Spleen (tissue), 11 donors: Measurements from ENCODE around the gene TBXAS1. TPM values are rescaled to one million over a fixed set of nuclear protein-coding genes. Genes with fewer than 3 reads are reported as not detected.
A peak's percentile ranks its signal among the peaks of the same experiment; 100 is the strongest.

ENCODE experiments used
- DNase-seq: peaks from one replicate; pipeline ENCODE4 v3.0.0-alpha.2; 2020
- H3K27ac ChIP-seq, 8 donors: fragments of 200-600 bp; sonication (generic) in 7 of 8; 1 replicate in 4 of 8; 2 replicates in 4 of 8; pipeline versions ENCODE4 v1.5.0 to v1.8.0; 2016 to 2021; ENCODE audit warnings: inconsistent platforms in 4 of 8, mild to moderate bottlenecking in 4 of 8, moderate library complexity in 1 of 8
- H3K27me3 ChIP-seq, 7 donors: fragments of 200-600 bp; sonication (generic) in 6 of 7; replicated peaks in 1 of 7; 1 replicate in 4 of 7; 2 replicates in 3 of 7; pipeline versions ENCODE4 v1.5.0 to v1.8.0; 2016 to 2021; ENCODE audit warnings: inconsistent platforms in 3 of 7, mild to moderate bottlenecking in 1 of 7
- H3K36me3 ChIP-seq, 6 donors: fragments of 200-600 bp; sonication (generic) in 5 of 6; 1 replicate in 4 of 6; 2 replicates in 2 of 6; pipeline versions ENCODE4 v1.5.0 to v1.8.0; 2016 to 2021; ENCODE audit warnings: inconsistent platforms in 2 of 6
- H3K4me1 ChIP-seq, 6 donors: fragments of 200-600 bp; sonication (generic) in 5 of 6; 1 replicate in 3 of 6; 2 replicates in 3 of 6; pipeline versions ENCODE4 v1.5.0 to v1.8.0; 2016 to 2021; ENCODE audit warnings: inconsistent platforms in 3 of 6
- H3K4me3 ChIP-seq, 8 donors: fragments of 200-600 bp; sonication (generic) in 7 of 8; 1 replicate in 4 of 8; 2 replicates in 4 of 8; pipeline versions ENCODE4 v1.5.0 to v1.8.0; 2016 to 2021; ENCODE audit warnings: inconsistent platforms in 4 of 8, mild to moderate bottlenecking in 4 of 8, moderate library complexity in 2 of 8
- H3K9me3 ChIP-seq, 8 donors: fragments of 200-600 bp; sonication (generic) in 7 of 8; 1 replicate in 4 of 8; 2 replicates in 4 of 8; pipeline versions ENCODE4 v1.5.0 to v1.8.0; 2016 to 2021; ENCODE audit warnings: inconsistent platforms in 4 of 8
- CTCF ChIP-seq, 11 experiments: fragments of 200-600 bp in 7 of 11; fragments of 450-650 bp in 4 of 11; sonication (generic) in 4 of 11; IDR thresholded peaks in 8 of 11; conservative IDR thresholded peaks in 3 of 11; 1 replicate in 7 of 11; 2 replicates in 4 of 11; pipeline versions ENCODE4 v1.4.0 to v1.8.0; 2016 to 2021; ENCODE audit warnings: antibody characterized with exemption in 11 of 11, inconsistent platforms in 4 of 11, mild to moderate bottlenecking in 1 of 11
- POLR2A ChIP-seq, 3 donors: fragments of 450-650 bp; IDR thresholded peaks; one replicate each; pipeline ENCODE4 v1.5.1; 2017; ENCODE audit warnings: antibody characterized with exemption in 3 of 3, mild to moderate bottlenecking in 1 of 3
- POLR2AphosphoS5 ChIP-seq, 3 donors: sonication (generic); formaldehyde crosslinking; IDR thresholded peaks; one replicate each; pipeline ENCODE4 v1.5.1; 2017; ENCODE audit warnings: antibody characterized with exemption in 3 of 3
- WGBS, 5 donors: extraction: QIAGEN DNeasy Blood & Tissue Kit in 3 of 5; methylation state at CpG; one replicate each; pipeline versions ENCODE4 v1.1.5 to v1.1.7; 2013 to 2018; 5-methylcytosine and 5-hydroxymethylcytosine counted together
- intact Hi-C: fragments of 100-400 bp; cut with DNase I; formaldehyde crosslinking; loops from one replicate; pipeline ENCODE4 v1.15.0; 2023; ENCODE audit warnings: low total_unique reads
- polyA plus RNA-seq, 3 donors: library from polyadenylated mRNA; stranded (reverse); fragments of 200-250 nt; gene quantifications; one replicate each; pipeline ENCODE4 v1.2.1, GENCODE V29; 2013
- total RNA-seq, 7 donors: library from RNA; depleted of rRNA in 3 of 7; stranded (reverse); fragments of >200 nt in 3 of 7; fragmentation: NEBNext Ultra II Directional in 4 of 7; extraction: Animal tissue kit (Norgen Biotek cat#: 25700) in 4 of 7; gene quantifications; one replicate each; pipeline versions ENCODE4 v1.1.0 to v1.2.1, GENCODE V29; 2016 to 2021
- donor health status: healthy with polysubstance abuse.
- donor health status: DM: no; HTN: no; CAD: no; lungs with moderate emphysema.
- donor health status: DM: no; HTN: no; CAD: no.
- donor health status: Bipolar disorder and iron deficiency.
- donor health status: healthy.
- donor health status: DM: no; HTN: no; CAD: no.
- donor health status: DM: yes; HTN: yes; CAD: no.

The TBXAS1 gene
- total and polyA plus RNA-seq, 10 donors, result 19.8 to 287 (median 147) TPM

GRCh38 chr7:139966949-139967348, 137.9 kb downstream of the TBXAS1 start:
- no peak for DNase-seq
- peaks cover 0 to 100% (median under 1%) of the 10 kb centered on the region in 6 donors for H3K36me3 ChIP-seq
- H3K9me3 ChIP-seq, result no peaks in the 10 kb centered on the region
- intact Hi-C loops, result no loop called here
- H3K4me3 ChIP-seq, result no peak overlapping the region
- TF ChIP-seq CTCF (IDR thresholded peaks at IDR 0.05 in 8 of 11, conservative IDR thresholded peaks at IDR 0.05 in 3 of 11) (no peak), POLR2AphosphoS5 (IDR thresholded peaks at IDR 0.05) (peak in 1 of 3 donors; percentile 5), POLR2A (IDR thresholded peaks at IDR 0.05) (no peak)
- WGBS, 5 donors, result 85 to 92% (median 91%) methylated on average over 5 of the region's 5 CpGs
- H3K4me1 ChIP-seq, result no peaks in the 10 kb centered on the region
- H3K27me3 ChIP-seq, result no peaks in the 10 kb centered on the region
- H3K27ac ChIP-seq, result no peak overlapping the region

DNA sequence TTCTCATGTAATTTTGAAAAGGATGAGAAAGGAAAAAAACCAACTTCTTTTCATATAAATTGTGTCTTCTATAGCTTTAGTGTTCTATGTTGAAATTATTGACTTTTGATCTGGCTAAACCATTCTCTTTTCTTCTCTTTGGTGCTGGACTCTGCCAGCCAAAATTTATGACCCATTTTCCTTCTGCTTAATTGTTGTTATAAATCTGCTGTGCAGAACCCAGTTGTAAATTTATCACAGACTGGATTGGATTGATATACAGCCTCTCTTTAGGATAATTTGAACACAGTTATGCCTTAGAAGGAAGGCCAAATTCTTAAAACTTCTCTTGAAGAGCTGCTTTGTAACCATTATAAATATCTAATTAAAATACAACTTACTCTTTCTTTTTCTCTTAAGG, 139.9 kb downstream of the TBXAS1 start:
- intact Hi-C loops, result no loop called here
- no peaks in the 10 kb centered on the region for H3K27me3 ChIP-seq
- TF ChIP-seq CTCF (IDR thresholded peaks at IDR 0.05 in 8 of 11, conservative IDR thresholded peaks at IDR 0.05 in 3 of 11) (no peak), POLR2AphosphoS5 (IDR thresholded peaks at IDR 0.05) (no peak), POLR2A (IDR thresholded peaks at IDR 0.05) (no peak)

DNA sequence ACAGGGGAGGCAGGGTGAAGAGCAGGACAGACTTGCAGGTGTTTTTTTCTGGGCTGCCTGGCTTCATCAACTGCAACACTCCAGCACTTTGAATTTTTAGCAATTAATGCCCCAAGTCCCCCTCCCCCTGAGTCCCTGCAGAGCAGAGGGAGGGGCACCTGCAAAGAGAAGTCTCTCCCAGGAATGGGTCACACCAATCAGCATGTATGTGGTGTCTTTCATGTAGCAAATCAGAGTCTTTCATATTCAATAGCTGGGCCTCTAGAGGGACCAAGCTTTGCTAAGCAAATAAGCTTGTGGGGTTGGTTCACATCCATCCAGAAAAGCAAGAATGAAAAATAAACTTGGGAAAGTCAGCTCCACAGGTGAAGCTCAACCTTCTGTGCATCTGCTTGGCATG, 143.0 kb downstream of the TBXAS1 start:
- H3K4me1 ChIP-seq, result no peaks in the 10 kb centered on the region
- intact Hi-C loops, result no loop called here
- no peak for DNase-seq
- TF ChIP-seq POLR2AphosphoS5 (IDR thresholded peaks at IDR 0.05) (no peak), CTCF (IDR thresholded peaks at IDR 0.05 in 8 of 11, conservative IDR thresholded peaks at IDR 0.05 in 3 of 11) (no peak), POLR2A (IDR thresholded peaks at IDR 0.05) (no peak)
- no peak overlapping the region for H3K27ac ChIP-seq
- no peaks in the 10 kb centered on the region for H3K9me3 ChIP-seq
- no peaks in the 10 kb centered on the region for H3K27me3 ChIP-seq
- no peak overlapping the region for H3K4me3 ChIP-seq
- H3K36me3 ChIP-seq, result peaks cover 0 to 100% (median 0%) of the 10 kb centered on the region in 6 donors

More for the DNA sequence above, 139.9 kb downstream of the TBXAS1 start:
- H3K9me3 ChIP-seq, result no peaks in the 10 kb centered on the region
- no peak overlapping the region for H3K27ac ChIP-seq
- no peak for DNase-seq
- peaks cover 0 to 100% (median 0%) of the 10 kb centered on the region in 6 donors for H3K36me3 ChIP-seq
- H3K4me1 ChIP-seq, result no peaks in the 10 kb centered on the region
- H3K4me3 ChIP-seq, result no peak overlapping the region

DNA sequence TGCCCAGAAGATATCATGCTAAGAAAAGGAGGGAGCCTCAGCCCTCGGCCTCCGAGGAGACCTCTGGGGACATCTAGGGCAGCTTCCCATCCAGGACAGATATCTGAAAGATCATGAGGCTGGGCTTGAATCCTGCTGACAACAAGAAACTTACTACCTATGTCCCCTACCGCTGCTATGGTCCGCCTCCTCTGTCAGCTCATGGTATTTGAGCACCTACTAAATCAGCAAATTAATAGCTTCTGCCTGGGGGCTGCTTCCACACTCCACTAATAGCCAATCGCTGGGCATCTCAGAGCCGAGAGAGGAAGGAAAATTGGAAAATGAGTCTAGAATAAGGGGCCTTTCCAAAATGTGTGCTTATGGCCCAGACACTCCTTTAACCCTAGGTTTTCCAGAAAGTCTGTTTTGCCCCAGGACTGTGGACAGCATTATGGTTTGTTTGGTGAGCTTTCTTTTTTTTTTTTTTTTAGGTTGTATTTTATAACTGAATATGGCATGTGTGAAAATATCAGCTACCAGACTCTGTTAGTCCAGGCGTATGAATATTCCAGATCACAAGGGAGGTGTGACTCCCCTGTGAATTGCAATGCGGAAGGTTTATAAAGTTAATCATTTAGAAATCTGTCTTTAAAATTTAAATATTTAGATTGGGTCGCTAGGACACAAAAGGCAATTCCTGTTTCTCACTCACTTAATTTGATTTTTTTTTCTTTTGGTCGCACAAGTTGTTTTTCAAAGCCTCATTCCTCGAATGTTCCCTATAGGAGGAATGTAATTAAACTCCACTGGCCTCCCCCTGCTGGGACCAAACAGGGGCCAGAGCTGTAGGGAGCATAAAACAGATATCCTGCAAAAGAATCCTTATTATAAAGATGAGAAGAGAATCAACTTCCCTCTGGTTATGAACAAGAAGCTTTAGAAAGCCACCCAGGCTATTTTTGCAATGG, 144.3 kb downstream of the TBXAS1 start:
- no peak overlapping the region for H3K27ac ChIP-seq
- H3K4me1 ChIP-seq, result no peaks in the 10 kb centered on the region
- H3K27me3 ChIP-seq, result no peaks in the 10 kb centered on the region
- 79 to 91% (median 89%) methylated on average over 11 of the region's 11 CpGs for WGBS, 5 donors
- no peak for TF ChIP-seq POLR2AphosphoS5 (IDR thresholded peaks at IDR 0.05)
- TF ChIP-seq CTCF (IDR thresholded peaks at IDR 0.05 in 8 of 11, conservative IDR thresholded peaks at IDR 0.05 in 3 of 11), result no peak
- TF ChIP-seq POLR2A (IDR thresholded peaks at IDR 0.05), result no peak
- H3K9me3 ChIP-seq, result no peaks in the 10 kb centered on the region
- H3K36me3 ChIP-seq, result peaks cover 0 to 93% (median 0%) of the 10 kb centered on the region in 6 donors
- intact Hi-C loops, result no loop called here
- no peak for DNase-seq
- no peak overlapping the region for H3K4me3 ChIP-seq
